ENCODE data around the gene CCNJ. TPM values are rescaled to one million over a fixed set of nuclear protein-coding genes. Genes with fewer than 3 reads are reported as not detected.
"Not testable (repeated sequence)": the region's sequence is repeated elsewhere in the genome, so short reads cannot be mapped to it uniquely, and the experiment has no call there.

Gene CCNJ, protein sequence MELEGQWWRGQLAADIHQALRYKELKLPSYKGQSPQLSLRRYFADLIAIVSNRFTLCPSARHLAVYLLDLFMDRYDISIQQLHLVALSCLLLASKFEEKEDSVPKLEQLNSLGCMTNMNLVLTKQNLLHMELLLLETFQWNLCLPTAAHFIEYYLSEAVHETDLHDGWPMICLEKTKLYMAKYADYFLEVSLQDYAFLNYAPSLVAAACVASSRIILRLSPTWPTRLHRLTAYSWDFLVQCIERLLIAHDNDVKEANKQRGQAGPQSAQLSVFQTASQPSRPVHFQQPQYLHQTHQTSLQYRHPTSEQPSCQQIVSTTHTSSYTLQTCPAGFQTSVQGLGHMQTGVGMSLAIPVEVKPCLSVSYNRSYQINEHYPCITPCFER
- total RNA-seq (1 to 10 TPM; 1.5 to 3.8 (median 2.5) TPM), polyA plus RNA-seq (1 to 10 TPM; 1.6 to 2.7 TPM)

DNA sequence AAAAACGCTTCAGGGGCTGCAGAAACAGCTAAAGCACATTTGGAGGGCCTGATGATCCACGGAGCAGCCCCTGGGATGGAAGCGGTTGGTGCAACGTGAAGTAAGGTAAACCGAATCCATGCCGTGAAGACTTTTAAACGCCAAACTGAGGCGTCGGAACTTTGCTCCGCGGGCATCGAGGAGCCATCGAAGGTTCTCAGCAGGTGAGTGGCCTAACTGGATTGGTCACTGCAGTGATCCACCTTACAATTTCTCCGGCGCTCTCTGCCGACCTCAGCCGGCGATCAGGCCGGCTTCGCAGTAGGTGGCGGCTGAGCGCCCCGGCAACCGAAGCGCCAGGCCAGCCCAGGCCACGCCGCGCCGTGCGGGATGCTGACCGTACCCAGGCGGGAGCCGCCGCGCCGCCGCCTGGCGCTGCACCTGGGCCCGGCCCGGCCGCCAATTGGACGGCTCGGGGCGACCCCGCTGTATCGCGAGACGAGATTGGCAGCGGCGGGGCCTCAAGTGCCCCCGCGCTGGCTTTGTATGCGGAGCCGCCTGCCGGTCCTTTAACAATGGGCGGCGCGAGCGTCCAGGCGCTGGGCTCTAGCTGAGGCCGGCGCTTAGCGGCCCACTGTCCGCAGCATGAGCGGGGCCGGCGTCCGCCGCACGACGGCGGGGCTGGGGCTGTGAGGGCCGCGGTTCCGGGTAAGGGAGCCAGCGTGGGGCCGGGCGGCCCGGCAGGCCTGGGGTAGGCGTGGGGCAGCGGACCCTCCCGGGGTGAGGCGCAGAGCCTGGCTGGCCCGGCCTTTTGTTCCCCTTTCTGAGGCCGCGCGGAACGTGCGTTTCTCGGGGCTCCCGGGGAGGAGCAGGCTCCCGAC lies at the start of gene CCNJ:
Gene CCNJ, plus strand, starts transcription at position 551 of the 860 bp plus-strand sequence. CDS start 811 bp downstream, outside the sequence.
- Histone ChIP-seq H3K9me3 (no peaks in the 10 kb centered on the region), H3K4me3 (peak within 1 kb of the TSS; percentile 54 to 81 (median 74)), H3K27me3 (no peaks in the 10 kb centered on the region), H3K27ac (peak within 1 kb of the TSS; percentile 63 to 81 (median 74)), H3K4me1 (peaks cover 0 to 10% (median 0%) of the 10 kb centered on the region in 3 donors), H3K36me3 (no peaks in the 10 kb centered on the region)
- peak; percentile 89 to 97 (median 94) for ATAC-seq
- TF ChIP-seq, protein P1, sequence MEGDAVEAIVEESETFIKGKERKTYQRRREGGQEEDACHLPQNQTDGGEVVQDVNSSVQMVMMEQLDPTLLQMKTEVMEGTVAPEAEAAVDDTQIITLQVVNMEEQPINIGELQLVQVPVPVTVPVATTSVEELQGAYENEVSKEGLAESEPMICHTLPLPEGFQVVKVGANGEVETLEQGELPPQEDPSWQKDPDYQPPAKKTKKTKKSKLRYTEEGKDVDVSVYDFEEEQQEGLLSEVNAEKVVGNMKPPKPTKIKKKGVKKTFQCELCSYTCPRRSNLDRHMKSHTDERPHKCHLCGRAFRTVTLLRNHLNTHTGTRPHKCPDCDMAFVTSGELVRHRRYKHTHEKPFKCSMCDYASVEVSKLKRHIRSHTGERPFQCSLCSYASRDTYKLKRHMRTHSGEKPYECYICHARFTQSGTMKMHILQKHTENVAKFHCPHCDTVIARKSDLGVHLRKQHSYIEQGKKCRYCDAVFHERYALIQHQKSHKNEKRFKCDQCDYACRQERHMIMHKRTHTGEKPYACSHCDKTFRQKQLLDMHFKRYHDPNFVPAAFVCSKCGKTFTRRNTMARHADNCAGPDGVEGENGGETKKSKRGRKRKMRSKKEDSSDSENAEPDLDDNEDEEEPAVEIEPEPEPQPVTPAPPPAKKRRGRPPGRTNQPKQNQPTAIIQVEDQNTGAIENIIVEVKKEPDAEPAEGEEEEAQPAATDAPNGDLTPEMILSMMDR (IDR thresholded peaks at IDR 0.05): no peak
- 4% methylated on average over 71 to 92 of the region's 92 CpGs for WGBS, 2 donors
- FAIRE-seq: no peak
- peak; percentile 84 to 95 (median 87) for DNase-seq
- intact Hi-C loops (cut with DNase I): no loop called here

DNA sequence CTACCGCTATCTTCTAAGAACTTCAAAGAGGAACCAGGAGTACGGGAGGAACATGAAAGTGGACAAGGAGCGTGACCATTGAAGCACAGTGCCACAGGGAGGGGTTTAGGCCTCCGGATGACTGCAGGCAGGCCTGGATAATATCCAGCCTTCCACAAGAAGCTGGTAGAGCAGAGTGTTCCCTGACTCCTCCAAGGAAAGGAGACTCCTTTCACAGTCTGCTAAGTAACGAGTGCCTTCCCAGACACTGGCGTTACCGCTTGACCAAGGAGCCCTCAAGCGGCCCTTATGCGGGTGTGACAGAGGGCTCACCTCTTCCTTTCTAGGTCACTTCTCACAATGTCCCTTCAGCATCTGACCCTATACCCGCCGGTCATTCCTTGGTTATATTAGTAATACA lies 49.0 kb upstream of the CCNJ start:
- H3K27me3 ChIP-seq; H3K27ac ChIP-seq; H3K36me3 ChIP-seq; H3K9me3 ChIP-seq; DNase-seq; ATAC-seq; H3K4me1 ChIP-seq; H3K4me3 ChIP-seq; FAIRE-seq; intact Hi-C loops (cut with DNase I): not testable (repeated sequence)
- 89 to 93% methylated on average over 11 of the region's 11 CpGs for WGBS, 2 donors

DNA sequence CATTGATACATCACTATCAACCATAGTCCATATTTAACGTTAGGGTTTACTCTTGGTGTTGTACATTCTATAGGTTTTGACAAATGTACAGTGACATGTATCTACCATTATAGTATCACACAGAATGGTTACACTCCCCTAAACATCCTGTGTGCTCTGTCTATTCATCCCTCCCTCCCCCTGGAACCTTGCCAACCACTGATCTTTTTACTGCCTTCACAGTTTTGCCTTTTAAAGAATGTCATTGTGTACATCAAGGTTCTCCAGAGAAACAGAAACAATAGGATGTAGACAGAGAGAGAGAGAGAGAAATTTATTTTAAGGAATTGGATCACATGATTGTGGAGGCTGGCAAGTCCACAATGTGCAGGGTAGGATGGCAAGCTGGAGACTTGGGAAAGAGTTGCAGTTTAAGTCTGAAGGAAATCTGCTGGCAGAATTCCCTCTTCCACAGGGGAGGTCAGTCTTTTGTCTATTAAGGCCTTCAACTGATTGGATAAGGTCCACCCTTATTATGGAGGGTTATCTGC lies 45.1 kb upstream of the CCNJ start:
- no peak for FAIRE-seq
- ATAC-seq: no peak
- Histone ChIP-seq H3K9me3 (no peaks in the 10 kb centered on the region), H3K4me1 (no peaks in the 10 kb centered on the region), H3K27me3 (no peaks in the 10 kb centered on the region), H3K27ac (no peak overlapping the region), H3K36me3 (no peaks in the 10 kb centered on the region), H3K4me3 (no peak overlapping the region)
- no peak for DNase-seq
- 68 to 78% methylated on average over 1 of the region's 1 CpG for WGBS, 2 donors
- intact Hi-C loops (cut with DNase I): no loop called here
- TF ChIP-seq, protein P1 (IDR thresholded peaks at IDR 0.05): no peak

DNA sequence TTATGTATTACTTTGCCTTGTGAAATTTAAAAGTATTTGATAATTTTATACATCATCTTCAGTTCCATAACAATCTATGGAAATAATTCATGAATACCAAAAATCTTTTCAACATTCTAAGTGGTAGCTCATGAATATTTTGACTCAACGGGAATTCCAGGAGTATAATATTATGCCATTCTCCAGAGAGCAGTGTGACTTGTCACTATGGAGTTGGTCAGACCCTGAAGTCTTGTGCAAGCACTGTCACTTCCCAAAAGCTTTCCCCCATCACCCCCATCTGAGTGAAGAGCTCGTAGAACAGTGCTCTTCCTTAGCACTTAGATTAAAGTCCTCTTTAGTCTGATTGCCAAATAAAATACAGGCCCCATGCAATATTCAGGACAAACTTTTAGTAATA lies 29.4 kb upstream of the CCNJ start:
- FAIRE-seq (no peak), ATAC-seq (no peak), DNase-seq (no peak)
- 77 to 86% methylated on average over 2 of the region's 2 CpGs for WGBS, 2 donors
- Histone ChIP-seq H3K4me3 (no peak overlapping the region), H3K4me1 (no peaks in the 10 kb centered on the region), H3K27ac (no peak overlapping the region), H3K9me3 (no peaks in the 10 kb centered on the region), H3K27me3 (no peaks in the 10 kb centered on the region), H3K36me3 (no peaks in the 10 kb centered on the region)
- TF ChIP-seq, protein P1 (IDR thresholded peaks at IDR 0.05): no peak
- intact Hi-C loops (cut with DNase I): no loop called here

DNA sequence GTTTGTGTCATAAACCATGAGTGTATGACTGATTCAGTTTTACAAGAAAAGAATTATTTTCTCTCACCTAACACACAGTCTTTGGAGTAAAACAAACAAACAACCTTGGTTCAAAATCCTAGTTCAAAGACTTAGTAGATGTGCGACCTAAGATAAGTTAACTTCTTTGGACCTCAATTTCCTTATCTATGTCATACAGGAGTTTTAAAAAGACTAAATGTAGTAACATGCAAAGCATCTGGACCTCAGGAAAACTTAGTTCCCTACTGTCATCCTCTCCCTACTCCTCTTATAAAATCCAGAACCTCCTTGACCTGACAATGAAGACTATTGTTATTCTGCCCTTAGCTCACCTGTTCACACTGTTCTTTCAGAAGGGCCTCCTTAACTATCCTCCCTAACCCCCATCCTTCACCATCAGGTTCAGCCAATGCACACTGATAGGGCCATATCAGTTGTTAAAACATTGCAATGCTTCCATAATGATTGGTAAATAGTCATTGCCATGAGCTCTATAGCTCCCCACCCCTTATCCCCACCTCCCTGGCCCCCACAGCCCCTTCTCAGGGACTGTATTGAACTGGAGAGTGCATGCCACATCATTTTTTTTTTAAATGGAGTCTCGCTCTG lies 28.8 kb upstream of the CCNJ start:
- no peaks in the 10 kb centered on the region for H3K36me3 ChIP-seq
- TF ChIP-seq, protein P1 (IDR thresholded peaks at IDR 0.05): no peak
- H3K9me3 ChIP-seq: no peaks in the 10 kb centered on the region
- H3K4me1 ChIP-seq: no peaks in the 10 kb centered on the region
- H3K4me3 ChIP-seq: no peak overlapping the region
- FAIRE-seq (no peak), ATAC-seq (no peak), DNase-seq (no peak)
- no peaks in the 10 kb centered on the region for H3K27me3 ChIP-seq
- WGBS, 2 donors: 86 to 93% methylated on average over 2 of the region's 2 CpGs
- intact Hi-C loops (cut with DNase I): no loop called here
- no peak overlapping the region for H3K27ac ChIP-seq

All from pancreas (tissue), 10 donors.